Left lung (tissue), 10 donors: Measurements from ENCODE around the gene RIPK3. TPM values are rescaled to one million over a fixed set of nuclear protein-coding genes. Genes with fewer than 3 reads are reported as not detected.

Experiments
- ATAC-seq: fragments of 200-7000 bp; cut with Tn5 transposase; one replicate; pipeline ENCODE4 v1.9.1; 2020; ENCODE audit warnings: moderate library complexity
- DNase-seq, 4 donors: peaks; one replicate each; pipeline ENCODE4 v3.0.0-alpha.2; 2013 to 2020
- H3K27ac ChIP-seq, 2 donors: fragments of 200-600 bp; sonication (generic) in 1 of 2; one replicate each; pipeline versions ENCODE4 v1.5.0 to v1.8.0; 2020 to 2021
- H3K27me3 ChIP-seq, 2 donors: fragments of 200-600 bp; sonication (generic) in 1 of 2; one replicate each; pipeline versions ENCODE4 v1.5.0 to v1.8.0; 2020 to 2021
- H3K36me3 ChIP-seq, 2 donors: fragments of 200-600 bp; sonication (generic) in 1 of 2; one replicate each; pipeline versions ENCODE4 v1.5.0 to v1.8.0; 2020 to 2021
- H3K4me1 ChIP-seq, 2 donors: fragments of 200-600 bp; one replicate each; pipeline ENCODE4 v1.8.0; 2021
- H3K4me3 ChIP-seq, 2 donors: fragments of 200-600 bp; sonication (generic) in 1 of 2; one replicate each; pipeline versions ENCODE4 v1.5.0 to v1.8.0; 2020 to 2021; ENCODE audit warnings: mild to moderate bottlenecking in 1 of 2
- H3K9me3 ChIP-seq, 2 donors: fragments of 200-600 bp; sonication (generic) in 1 of 2; one replicate each; pipeline versions ENCODE4 v1.5.0 to v1.8.0; 2020 to 2021
- CTCF ChIP-seq, 2 donors: fragments of 200-600 bp; sonication (generic) in 1 of 2; IDR thresholded peaks; one replicate each; pipeline versions ENCODE4 v1.5.0 to v1.8.0; 2021; ENCODE audit warnings: antibody characterized with exemption in 2 of 2
- intact Hi-C, 2 donors: fragments of 100-400 bp; cut with DNase I; formaldehyde crosslinking; loops; one replicate each; pipeline versions ENCODE4 v1.11.2 to v1.14.2; 2022
- polyA plus RNA-seq, 6 donors: library from polyadenylated mRNA; unstranded; fragments of 120-200 nt; gene quantifications; one replicate each; pipeline ENCODE4 v1.2.1, GENCODE V29; 2013; ENCODE audit not compliant: insufficient read length in 6 of 6
- total RNA-seq, 2 donors: library from RNA; stranded (reverse); fragmentation: NEBNext Ultra II Directional; extraction: Animal tissue kit (Norgen Biotek cat#: 25700); gene quantifications; one replicate each; pipeline ENCODE4 v1.2.1, GENCODE V29; 2021
- donor health status: DM: no; HTN: yes; CAD: no.
- donor health status: DM: no; HTN: no; CAD: no.

Gene RIPK3
- total and polyA plus RNA-seq, 8 donors = 2.4 to 26.3 (median 3.3) TPM

DNA sequence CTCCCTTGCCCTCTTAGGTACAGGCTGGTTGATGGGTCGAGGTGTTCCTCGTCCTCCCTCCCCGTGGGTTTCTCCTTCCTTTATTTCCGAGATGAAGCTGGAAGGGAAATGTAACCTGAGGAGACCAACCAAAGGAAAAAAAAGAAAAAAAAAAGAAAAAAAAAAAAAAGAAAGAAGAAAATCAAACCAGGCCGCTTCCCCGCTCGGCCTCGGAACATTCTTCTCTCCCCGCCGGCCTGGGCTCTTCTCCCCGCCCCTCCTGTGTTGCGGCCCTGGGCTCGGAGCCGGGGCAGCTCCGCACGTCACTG lies 26.6 kb upstream of the RIPK3 start:
- H3K4me3 ChIP-seq = peak overlapping the region; percentile 14 to 46
- ATAC-seq (no peak), DNase-seq (no peak)
- peak overlapping the region; percentile 78 to 94 for H3K27ac ChIP-seq
- no peak for TF ChIP-seq CTCF (IDR thresholded peaks at IDR 0.05)
- H3K4me1 ChIP-seq = peaks cover 5 to 29% of the 10 kb centered on the region in 2 donors
- intact Hi-C loops = loop anchor here in 1 of 2 donors (5.0 kb wide), 1 partner anchor 66 kb away; no protein-coding TSS in a partner anchor
- no peaks in the 10 kb centered on the region for H3K36me3 ChIP-seq
- H3K27me3 ChIP-seq = peaks cover 0 to 58% of the 10 kb centered on the region in 2 donors
- H3K9me3 ChIP-seq = no peaks in the 10 kb centered on the region

- intact Hi-C loops = loop anchor here in 1 of 2 donors (5.0 kb wide), 1 partner anchor 66 kb away; no protein-coding TSS in a partner anchor
- no peaks in the 10 kb centered on the region for H3K36me3 ChIP-seq
- peak overlapping the region; percentile 78 to 94 for H3K27ac ChIP-seq
- H3K27me3 ChIP-seq = peaks cover 0 to 58% of the 10 kb centered on the region in 2 donors
- TF ChIP-seq CTCF (IDR thresholded peaks at IDR 0.05) = peak; percentile 55 to 83
- H3K9me3 ChIP-seq = no peaks in the 10 kb centered on the region
- ATAC-seq = peak; percentile 56
- peaks cover 5 to 29% of the 10 kb centered on the region in 2 donors for H3K4me1 ChIP-seq
- DNase-seq = peak; percentile 80 to 94 (median 88)
- peak overlapping the region; percentile 14 to 46 for H3K4me3 ChIP-seq
Measured at GRCh38 chr14:24365600-24366412, 26.0 kb upstream of the RIPK3 start.

DNA sequence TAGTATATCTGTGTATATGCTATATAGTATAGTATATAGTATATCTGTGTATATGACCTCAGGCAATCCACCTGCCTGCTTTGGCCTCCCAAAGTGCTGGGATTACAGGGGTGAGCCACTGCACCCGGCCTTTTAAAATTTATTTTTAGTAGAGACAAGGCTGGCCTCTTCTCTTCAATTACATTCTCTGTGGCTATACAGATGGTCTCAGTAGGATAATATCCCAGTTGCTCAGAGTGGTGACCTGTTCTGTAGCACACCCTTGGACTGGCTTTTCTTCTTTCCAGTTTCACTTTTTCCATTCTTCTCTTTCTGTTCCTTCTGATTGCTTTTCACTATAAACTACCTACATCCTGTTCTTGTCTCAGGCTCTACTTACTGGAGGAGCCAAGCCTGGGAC lies 25.1 kb upstream of the RIPK3 start:
- intact Hi-C loops = loop anchor here in 1 of 2 donors (5.0 kb wide), 1 partner anchor 67 kb away; no protein-coding TSS in a partner anchor
- Histone ChIP-seq H3K27me3 (peaks cover 0 to 51% of the 10 kb centered on the region in 2 donors), H3K36me3 (no peaks in the 10 kb centered on the region), H3K9me3 (no peaks in the 10 kb centered on the region), H3K4me1 (peaks cover 5 to 29% of the 10 kb centered on the region in 2 donors), H3K4me3 (no peak overlapping the region), H3K27ac (peak overlapping the region in 1 of 2 donors; percentile 94)
- no peak for ATAC-seq
- no peak for DNase-seq
- TF ChIP-seq CTCF (IDR thresholded peaks at IDR 0.05) = no peak

GRCh38 chr14:24363401-24363800 lies 23.6 kb upstream of the RIPK3 start:
- Histone ChIP-seq H3K36me3 (no peaks in the 10 kb centered on the region), H3K27ac (no peak overlapping the region), H3K27me3 (peaks cover 0 to 36% of the 10 kb centered on the region in 2 donors), H3K4me1 (peaks cover 5 to 29% of the 10 kb centered on the region in 2 donors), H3K9me3 (no peaks in the 10 kb centered on the region), H3K4me3 (no peak overlapping the region)
- intact Hi-C loops = no loop called here
- DNase-seq (no peak), ATAC-seq (no peak)
- no peak for TF ChIP-seq CTCF (IDR thresholded peaks at IDR 0.05)

DNA sequence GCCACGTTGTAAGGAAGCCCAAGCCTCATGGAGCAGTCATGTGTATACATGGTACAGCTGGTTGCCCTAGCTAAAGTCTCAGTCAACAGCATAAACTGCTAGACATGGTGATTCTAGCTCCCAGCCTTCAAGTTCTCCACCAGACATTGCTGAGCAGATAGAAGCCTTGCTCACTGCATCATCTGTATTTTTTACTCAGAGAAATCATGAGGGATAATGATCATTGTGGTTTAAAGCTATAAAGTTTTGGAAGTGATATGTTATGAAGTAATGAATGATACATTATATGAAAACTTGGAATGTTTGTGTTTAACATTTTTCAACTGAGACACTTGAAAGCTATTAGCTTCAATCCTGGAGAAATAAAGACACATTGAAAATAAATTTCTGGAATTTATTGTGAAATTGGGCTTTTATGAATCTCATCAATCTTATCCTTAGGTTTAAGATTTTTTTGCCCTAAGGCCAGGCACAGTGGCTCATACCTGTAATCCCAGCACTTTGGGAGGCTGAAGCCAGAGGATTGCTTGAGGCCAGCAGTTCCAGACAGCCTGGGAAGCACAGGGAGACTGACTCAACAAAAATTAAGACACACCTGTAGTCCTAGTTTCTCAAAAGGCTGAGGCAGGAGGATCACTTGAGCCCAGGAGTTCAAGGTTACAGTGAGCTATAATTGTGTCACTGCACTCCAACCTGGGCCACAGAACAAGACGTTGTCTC lies 22.6 kb upstream of the RIPK3 start:
- DNase-seq = no peak
- no peak overlapping the region for H3K4me3 ChIP-seq
- intact Hi-C loops = no loop called here
- H3K27me3 ChIP-seq = peaks cover 0 to 26% of the 10 kb centered on the region in 2 donors
- H3K27ac ChIP-seq = no peak overlapping the region
- ATAC-seq = no peak
- TF ChIP-seq CTCF (IDR thresholded peaks at IDR 0.05) = no peak
- no peaks in the 10 kb centered on the region for H3K9me3 ChIP-seq
- peaks cover 5 to 26% of the 10 kb centered on the region in 2 donors for H3K4me1 ChIP-seq
- no peaks in the 10 kb centered on the region for H3K36me3 ChIP-seq
